CD14-positive monocyte (primary cell): Measurements from ENCODE around the gene RETREG1. TPM values are rescaled to one million over a fixed set of nuclear protein-coding genes. Genes with fewer than 3 reads are reported as not detected.
"Not testable (repeated sequence)": the region's sequence is repeated elsewhere in the genome, so short reads cannot be mapped to it uniquely, and the experiment has no call there.

Experiments used
- DNase-seq, 3 donors: peaks; one replicate each; pipeline ENCODE4 v3.0.0-alpha.2; 2011 to 2022
- H2AFZ ChIP-seq: 2 replicates; pipeline ENCODE4 v1.6.0; 2012; ENCODE audit warnings: mild to moderate bottlenecking, low read depth, low read length, inconsistent platforms; ENCODE audit not compliant: insufficient read depth, poor library complexity, severe bottlenecking
- H3K27ac ChIP-seq, 2 donors: 1 replicate in 1 of 2; 2 replicates in 1 of 2; pipeline ENCODE4 v1.5.1; 2012 to 2013; ENCODE audit warnings: low read length in 2 of 2, control low read depth in 1 of 2, inconsistent platforms in 1 of 2, low read depth in 1 of 2, mild to moderate bottlenecking in 1 of 2
- H3K27me3 ChIP-seq, 2 donors: one replicate each; pipeline versions ENCODE4 v1.6.0 to v1.6.1; 2011 to 2013; ENCODE audit warnings: low read length in 2 of 2; ENCODE audit not compliant: control insufficient read depth in 2 of 2, insufficient read depth in 2 of 2
- H3K36me3 ChIP-seq, 2 donors: replicated peaks in 1 of 2; 1 replicate in 1 of 2; 2 replicates in 1 of 2; pipeline versions ENCODE4 v1.5.1 to v1.6.1; 2012 to 2013; ENCODE audit warnings: low read length in 2 of 2, control low read depth in 1 of 2, inconsistent platforms in 1 of 2, mild to moderate bottlenecking in 1 of 2; ENCODE audit not compliant: insufficient read depth in 2 of 2, control insufficient read depth in 1 of 2
- H3K4me1 ChIP-seq, 2 donors: 1 replicate in 1 of 2; 2 replicates in 1 of 2; pipeline versions ENCODE4 v1.5.1 to v1.6.1; 2012 to 2013; ENCODE audit warnings: low read length in 2 of 2, control low read depth in 1 of 2, inconsistent platforms in 1 of 2, mild to moderate bottlenecking in 1 of 2, moderate library complexity in 1 of 2; ENCODE audit not compliant: insufficient read depth in 2 of 2, control insufficient read depth in 1 of 2
- H3K4me2 ChIP-seq: replicated peaks from 2 replicates; pipeline ENCODE3; 2012; ENCODE audit warnings: low read length, moderate library complexity, mild to moderate bottlenecking; ENCODE audit not compliant: poor library complexity, severe bottlenecking; ENCODE audit errors: extremely low read depth
- H3K4me3 ChIP-seq, 3 experiments: fragments of 200-600 bp in 1 of 3; sonication (generic) in 1 of 3; replicated peaks in 1 of 3; 1 replicate in 2 of 3; 2 replicates in 1 of 3; pipeline ENCODE4 v1.5.1; 2011 to 2013; ENCODE audit warnings: low read length in 3 of 3, mild to moderate bottlenecking in 3 of 3, control low read depth in 2 of 3, low read depth in 2 of 3, inconsistent platforms in 1 of 3, moderate library complexity in 1 of 3
- H3K79me2 ChIP-seq: 2 replicates; pipeline ENCODE4 v1.6.0; 2012; ENCODE audit warnings: mild to moderate bottlenecking, control low read depth, inconsistent platforms, low read length, moderate library complexity; ENCODE audit not compliant: insufficient read depth
- H3K9ac ChIP-seq: 2 replicates; pipeline ENCODE4 v1.6.0; 2017; ENCODE audit warnings: low read length, mild to moderate bottlenecking; ENCODE audit not compliant: insufficient read depth, poor library complexity, severe bottlenecking
- H3K9me3 ChIP-seq, 2 donors: replicated peaks in 1 of 2; 1 replicate in 1 of 2; 2 replicates in 1 of 2; pipeline versions ENCODE4 v1.5.1 to v1.6.1; 2012 to 2013; ENCODE audit warnings: low read length in 2 of 2, control low read depth in 1 of 2; ENCODE audit not compliant: control insufficient read depth in 1 of 2, insufficient read depth in 1 of 2
- H4K20me1 ChIP-seq: 2 replicates; pipeline ENCODE4 v1.6.0; 2012; ENCODE audit warnings: mild to moderate bottlenecking, low read length, control low read depth, moderate library complexity; ENCODE audit not compliant: insufficient read depth
- H3K27ac Mint-ChIP-seq, 7 donors: one replicate each; pipeline ENCODE4 v1.8.0; 2020; ENCODE audit warnings: mild to moderate bottlenecking in 7 of 7, mixed read lengths in 7 of 7, moderate library complexity in 6 of 7, inconsistent platforms in 2 of 7
- H3K27me3 Mint-ChIP-seq, 3 donors: one replicate each; pipeline ENCODE4 v1.8.0; 2021 to 2022; ENCODE audit warnings: low read depth in 3 of 3, mild to moderate bottlenecking in 3 of 3, mixed read lengths in 3 of 3, moderate library complexity in 3 of 3, inconsistent platforms in 1 of 3
- H3K36me3 Mint-ChIP-seq, 2 donors: one replicate each; pipeline ENCODE4 v1.8.0; 2020; ENCODE audit warnings: mixed read lengths in 2 of 2, inconsistent platforms in 1 of 2, mild to moderate bottlenecking in 1 of 2
- H3K4me1 Mint-ChIP-seq: one replicate; pipeline ENCODE4 v1.8.0; 2020; ENCODE audit warnings: mild to moderate bottlenecking, mixed read lengths
- H3K4me3 Mint-ChIP-seq, 2 donors: one replicate each; pipeline ENCODE4 v1.8.0; 2020; ENCODE audit warnings: mild to moderate bottlenecking in 2 of 2, mixed read lengths in 2 of 2, moderate library complexity in 1 of 2
- H3K9me3 Mint-ChIP-seq, 7 donors: one replicate each; pipeline ENCODE4 v1.8.0; 2020 to 2022; ENCODE audit warnings: mixed read lengths in 7 of 7, mild to moderate bottlenecking in 6 of 7, moderate library complexity in 6 of 7, inconsistent platforms in 2 of 7
- WGBS: methylation state at CpG from one replicate; pipeline ENCODE4 v1.1.5; 2013; ENCODE audit warnings: missing lambda C conversion rate; ENCODE audit not compliant: insufficient coverage; 5-methylcytosine and 5-hydroxymethylcytosine counted together
- intact Hi-C, 2 donors: fragments of 100-400 bp; cut with micrococcal nuclease; formaldehyde crosslinking; loops; one replicate each; pipeline versions ENCODE4 v1.15.0 to v1.15.1; 2023
- polyA plus RNA-seq, 3 donors: library from polyadenylated mRNA; depleted of rRNA in 1 of 3; unstranded in 2 of 3; stranded (reverse) in 1 of 3; fragments of 300-500 nt in 2 of 3; fragments of >200 nt in 1 of 3; fragmentation: Illumina TruSeq in 2 of 3; gene quantifications; 1 replicate in 2 of 3; 2 replicates in 1 of 3; pipeline ENCODE4 v1.2.3, GENCODE V29; 2012 to 2021
- TF ChIP-seq, protein P1 (sequence below): fragments of 200-600 bp; IDR thresholded peaks from one replicate; pipeline ENCODE4 v1.8.0; 2022; ENCODE audit warnings: antibody characterized with exemption, mild to moderate bottlenecking

Gene RETREG1
- polyA plus RNA-seq, 3 donors = 3.5 to 6.4 (median 4.7) TPM

DNA sequence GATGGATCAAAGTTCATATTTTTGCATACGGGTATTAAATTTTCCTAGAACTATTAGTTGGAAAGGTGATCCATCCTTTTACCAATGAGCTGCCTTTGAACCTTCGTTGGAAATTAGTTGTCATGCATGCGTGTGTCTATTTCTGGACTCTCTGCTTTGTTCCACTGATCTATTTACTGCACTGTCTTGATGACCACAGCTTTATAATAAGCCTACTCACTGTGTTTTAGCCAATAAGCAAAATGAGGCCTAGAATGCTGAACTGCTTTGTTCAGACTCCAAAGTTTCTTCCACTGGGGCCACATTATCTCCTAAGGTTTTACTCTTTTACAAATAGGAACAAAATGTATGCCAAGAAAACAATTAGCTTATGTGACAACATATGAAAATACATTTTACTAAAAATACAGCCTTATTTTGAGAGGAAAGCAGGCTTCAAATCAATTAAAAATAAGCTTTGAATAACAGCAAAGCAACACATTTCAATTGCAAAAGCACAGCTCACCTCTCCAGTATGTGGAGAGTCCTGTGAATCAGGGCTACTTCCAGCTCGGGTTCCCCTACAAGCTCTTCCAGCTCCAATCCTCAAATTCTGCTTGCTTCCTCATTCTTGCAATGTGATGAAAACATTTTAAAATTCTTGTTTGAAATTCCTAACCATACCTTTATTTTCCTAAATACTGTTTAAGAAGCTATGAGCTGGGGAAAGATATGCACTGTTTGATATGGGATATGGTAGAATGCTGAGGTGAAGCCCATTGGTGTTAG lies 72.0 kb downstream of the RETREG1 start:
- Histone ChIP-seq H3K9me3 (no peaks in the 10 kb centered on the region), H3K27me3 (no peaks in the 10 kb centered on the region), H3K4me3 (no peak overlapping the region), H3K4me1 (no peaks in the 10 kb centered on the region), H3K27ac (no peak overlapping the region), H3K79me2 (no peaks in the 10 kb centered on the region), H3K36me3 (no peaks in the 10 kb centered on the region), H3K9ac (no peak overlapping the region), H2AFZ (no peak overlapping the region), H4K20me1 (no peaks in the 10 kb centered on the region), H3K4me2 (no peak overlapping the region)
- H3K36me3 Mint-ChIP-seq = no peaks in the 10 kb centered on the region
- no peak for DNase-seq
- TF ChIP-seq, protein P1, sequence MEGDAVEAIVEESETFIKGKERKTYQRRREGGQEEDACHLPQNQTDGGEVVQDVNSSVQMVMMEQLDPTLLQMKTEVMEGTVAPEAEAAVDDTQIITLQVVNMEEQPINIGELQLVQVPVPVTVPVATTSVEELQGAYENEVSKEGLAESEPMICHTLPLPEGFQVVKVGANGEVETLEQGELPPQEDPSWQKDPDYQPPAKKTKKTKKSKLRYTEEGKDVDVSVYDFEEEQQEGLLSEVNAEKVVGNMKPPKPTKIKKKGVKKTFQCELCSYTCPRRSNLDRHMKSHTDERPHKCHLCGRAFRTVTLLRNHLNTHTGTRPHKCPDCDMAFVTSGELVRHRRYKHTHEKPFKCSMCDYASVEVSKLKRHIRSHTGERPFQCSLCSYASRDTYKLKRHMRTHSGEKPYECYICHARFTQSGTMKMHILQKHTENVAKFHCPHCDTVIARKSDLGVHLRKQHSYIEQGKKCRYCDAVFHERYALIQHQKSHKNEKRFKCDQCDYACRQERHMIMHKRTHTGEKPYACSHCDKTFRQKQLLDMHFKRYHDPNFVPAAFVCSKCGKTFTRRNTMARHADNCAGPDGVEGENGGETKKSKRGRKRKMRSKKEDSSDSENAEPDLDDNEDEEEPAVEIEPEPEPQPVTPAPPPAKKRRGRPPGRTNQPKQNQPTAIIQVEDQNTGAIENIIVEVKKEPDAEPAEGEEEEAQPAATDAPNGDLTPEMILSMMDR = no peak
- H3K27ac Mint-ChIP-seq = no peak overlapping the region
- H3K4me3 Mint-ChIP-seq = no peak overlapping the region
- intact Hi-C loops = no loop called here
- H3K9me3 Mint-ChIP-seq = peaks cover 0 to 3% (median 0%) of the 10 kb centered on the region in 7 donors
- H3K27me3 Mint-ChIP-seq = peaks cover 0 to 2% (median 0%) of the 10 kb centered on the region in 3 donors
- H3K4me1 Mint-ChIP-seq = no peaks in the 10 kb centered on the region
- 100% methylated on average over 2 of the region's 4 CpGs for WGBS

DNA sequence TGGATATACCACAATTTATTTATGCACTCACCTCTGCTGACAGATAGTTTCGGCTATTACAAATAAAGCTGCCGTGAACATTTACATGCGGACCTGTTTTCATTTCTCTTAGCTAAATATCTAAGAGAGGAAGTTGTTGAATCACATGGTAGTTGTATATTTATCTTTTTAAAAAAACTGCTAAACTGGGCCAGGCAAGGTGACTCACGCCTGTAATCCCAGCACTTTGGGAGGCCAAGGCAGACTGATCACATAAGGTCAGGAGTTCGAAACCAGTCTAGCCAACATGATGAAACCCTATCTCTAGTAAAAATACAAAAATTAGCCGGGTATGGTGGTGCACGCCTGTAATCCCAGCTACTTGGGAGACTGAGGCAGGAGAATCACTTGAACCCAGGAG lies 73.6 kb downstream of the RETREG1 start:
- H4K20me1 ChIP-seq, H3K9ac ChIP-seq, H3K9me3 ChIP-seq, H3K4me2 ChIP-seq, H3K27ac ChIP-seq, DNase-seq, H3K4me1 Mint-ChIP-seq, intact Hi-C loops, H2AFZ ChIP-seq, H3K27ac Mint-ChIP-seq, H3K27me3 ChIP-seq, H3K36me3 Mint-ChIP-seq, H3K4me1 ChIP-seq, H3K4me3 ChIP-seq, H3K9me3 Mint-ChIP-seq, H3K36me3 ChIP-seq, H3K27me3 Mint-ChIP-seq, H3K4me3 Mint-ChIP-seq, H3K79me2 ChIP-seq: not testable (repeated sequence)
- WGBS = 60% methylated on average over 1 of the region's 7 CpGs
